IMR-90 (cell line): ENCODE measurements around the gene SNX2. TPM values are rescaled to one million over a fixed set of nuclear protein-coding genes. Genes with fewer than 3 reads are reported as not detected.
A peak's percentile ranks its signal among the peaks of the same experiment; 100 is the strongest.

Experiments
- ATAC-seq: fragments of 200-7000 bp; cut with Tn5 transposase; 2 replicates; pipeline ENCODE4 v1.9.1; 2020; ENCODE audit warnings: low read depth, mild to moderate bottlenecking, moderate library complexity
- BruUV-seq: library from RNA; stranded (reverse); fragments of 400-500 nt; replicated peaks from 2 replicates; lab custom pipeline; 2021; lab: Mats Ljungman, UMichigan
- CTCF ChIA-PET: fragments of 300-600 bp; formaldehyde crosslinking; extraction: SDS; loops from one replicate; lab custom pipeline; 2021; ENCODE audit warnings: antibody characterized with exemption; lab: Yijun Ruan, JAX
- POLR2A ChIA-PET: fragments of 300-600 bp; sonication (Branson Sonifier 250); formaldehyde crosslinking; loops from one replicate; lab custom pipeline; 2022; ENCODE audit warnings: antibody characterized with exemption; ENCODE audit not compliant: unreplicated experiment; lab: Charles Lee
- DNase-seq: peaks from one replicate; pipeline ENCODE4 v3.0.0; 2013
- H2AFZ ChIP-seq: replicated peaks from 2 replicates; pipeline ENCODE3; 2013; ENCODE audit warnings: low read length, mild to moderate bottlenecking; ENCODE audit not compliant: poor library complexity
- H2AK5ac ChIP-seq: 2 replicates; pipeline ENCODE4 v1.6.1; 2013; ENCODE audit warnings: low read depth, low read length, inconsistent platforms
- H2AK9ac ChIP-seq: replicated peaks from 2 replicates; pipeline ENCODE3; 2013; ENCODE audit warnings: mild to moderate bottlenecking, low read depth, low read length, moderate library complexity; ENCODE audit not compliant: poor library complexity
- H2BK120ac ChIP-seq: 2 replicates; pipeline ENCODE4 v1.6.1; 2013; ENCODE audit warnings: low read depth, low read length, inconsistent platforms
- H2BK15ac ChIP-seq: 3 replicates; pipeline ENCODE4 v1.6.1; 2013; ENCODE audit warnings: low read depth, low read length, inconsistent platforms
- H2BK20ac ChIP-seq: 2 replicates; pipeline ENCODE4 v1.6.1; 2013; ENCODE audit warnings: low read depth, mild to moderate bottlenecking, inconsistent platforms, low read length, moderate library complexity
- H2BK5ac ChIP-seq: 2 replicates; pipeline ENCODE4 v1.6.1; 2013; ENCODE audit warnings: mild to moderate bottlenecking, low read depth, low read length, inconsistent platforms; ENCODE audit not compliant: poor library complexity, severe bottlenecking
- H3K14ac ChIP-seq: replicated peaks from 2 replicates; pipeline ENCODE4 v1.6.1; 2013; ENCODE audit warnings: low read depth, low read length, inconsistent platforms
- H3K18ac ChIP-seq: 2 replicates; pipeline ENCODE4 v1.6.1; 2013; ENCODE audit warnings: low read depth, low read length, control low read depth
- H3K23ac ChIP-seq: 2 replicates; pipeline ENCODE4 v1.6.1; 2013; ENCODE audit warnings: low read depth, low read length, inconsistent platforms
- H3K27ac ChIP-seq: 2 replicates; pipeline ENCODE4 v1.5.1; 2013; ENCODE audit warnings: mild to moderate bottlenecking, control low read depth, low read length; ENCODE audit not compliant: insufficient read depth
- H3K27me3 ChIP-seq: 2 replicates; pipeline ENCODE4 v1.6.1; 2013; ENCODE audit warnings: low read length; ENCODE audit not compliant: control insufficient read depth, insufficient read depth
- H3K36me3 ChIP-seq: 2 replicates; pipeline ENCODE4 v1.6.1; 2013; ENCODE audit warnings: low read length, mixed read lengths; ENCODE audit not compliant: control insufficient read depth, insufficient read depth
- H3K4ac ChIP-seq: 2 replicates; pipeline ENCODE4 v1.6.1; 2013; ENCODE audit warnings: low read depth, low read length, inconsistent platforms
- H3K4me1 ChIP-seq: 2 replicates; pipeline ENCODE4 v1.6.1; 2013; ENCODE audit warnings: low read length, mixed read lengths; ENCODE audit not compliant: control insufficient read depth, insufficient read depth
- H3K4me2 ChIP-seq: 2 replicates; pipeline ENCODE4 v1.6.1; 2013; ENCODE audit warnings: low read depth, mild to moderate bottlenecking, control low read depth, low read length, moderate library complexity
- H3K4me3 ChIP-seq: 2 replicates; pipeline ENCODE4 v1.5.1; 2013; ENCODE audit warnings: low read depth, mild to moderate bottlenecking, control low read depth, low read length, moderate library complexity; ENCODE audit not compliant: insufficient read depth
- H3K56ac ChIP-seq: 2 replicates; pipeline ENCODE4 v1.6.1; 2013; ENCODE audit warnings: low read length, inconsistent platforms; ENCODE audit not compliant: insufficient read depth; ENCODE audit errors: extremely low read depth
- H3K79me1 ChIP-seq, 2 experiments: 2 replicates each; pipeline ENCODE4 v1.6.1; 2013; ENCODE audit warnings: low read length in 2 of 2, inconsistent platforms in 1 of 2, low read depth in 1 of 2
- H3K9ac ChIP-seq: 2 replicates; pipeline ENCODE4 v1.6.1; 2013; ENCODE audit warnings: low read depth, low read length, control low read depth
- H3K9me1 ChIP-seq: 2 replicates; pipeline ENCODE4 v1.6.1; 2013; ENCODE audit warnings: low read length, inconsistent platforms; ENCODE audit not compliant: insufficient read depth
- H3K9me3 ChIP-seq: 2 replicates; pipeline ENCODE4 v1.6.1; 2013; ENCODE audit warnings: low read length; ENCODE audit not compliant: control insufficient read depth, insufficient read depth
- H4K20me1 ChIP-seq: 2 replicates; pipeline ENCODE4 v1.6.1; 2013; ENCODE audit warnings: low read length, inconsistent platforms; ENCODE audit not compliant: insufficient read depth
- H4K5ac ChIP-seq: 2 replicates; pipeline ENCODE4 v1.6.1; 2013; ENCODE audit warnings: mild to moderate bottlenecking, low read depth, low read length, control low read depth
- H4K8ac ChIP-seq, 2 experiments: 2 replicates each; pipeline ENCODE4 v1.6.1; 2013; ENCODE audit warnings: low read depth in 2 of 2, low read length in 2 of 2, control low read depth in 1 of 2, inconsistent platforms in 1 of 2
- H4K91ac ChIP-seq: 2 replicates; pipeline ENCODE4 v1.6.1; 2013; ENCODE audit warnings: low read depth, low read length, inconsistent platforms; ENCODE audit not compliant: insufficient read depth
- FOS ChIP-seq: fragments of 150-350 bp; IDR thresholded peaks from 2 replicates; pipeline ENCODE4 v1.6.1; 2016; ENCODE audit warnings: low read depth, low read length
- WGBS, 2 experiments: methylation state at CpG; one replicate each; pipeline versions ENCODE4 v1.1.5 to v1.1.7; 2013; ENCODE audit warnings: missing lambda C conversion rate in 2 of 2; ENCODE audit not compliant: insufficient read length in 1 of 2; ENCODE audit errors: extremely low coverage in 2 of 2; 5-methylcytosine and 5-hydroxymethylcytosine counted together
- dilution Hi-C: fragments of 300-500 bp; cut with HindIII; formaldehyde crosslinking; loops from one replicate; pipeline ENCODE4 v1.14.3; 2018; ENCODE audit warnings: low sequenced_read_pairs; ENCODE audit not compliant: unreplicated experiment
- in situ Hi-C: fragments of 300-500 bp; cut with MboI; formaldehyde crosslinking; loops from 3 replicates; pipeline ENCODE4 v1.14.3; 2019; ENCODE audit warnings: low sequenced_read_pairs, inconsistent platforms, mixed read lengths
- intact Hi-C: fragments of 100-400 bp; cut with micrococcal nuclease; formaldehyde crosslinking; loops from 2 replicates; pipeline ENCODE4 v1.10.0; 2022
- polyA plus RNA-seq, 3 experiments: library from polyadenylated mRNA; depleted of rRNA; stranded (reverse); fragments of >200 nt; gene quantifications; 2 replicates each; pipeline ENCODE4 v1.2.3, GENCODE V29; 2012; ENCODE audit warnings: low replicate concordance in 1 of 3
- total RNA-seq: library from RNA; depleted of rRNA; stranded (reverse); fragments of >200 nt; gene quantifications from 2 replicates; pipeline ENCODE4 v1.2.3, GENCODE V29; 2012
- TF ChIP-seq, protein P1 (sequence below): fragments of 150-350 bp; IDR thresholded peaks from 2 replicates; pipeline ENCODE4 v1.6.1; 2017; ENCODE audit warnings: mild to moderate bottlenecking, antibody characterized with exemption, low read length, low read depth

Gene SNX2
- total and polyA plus RNA-seq, 2 of the 4 experiments (the other 2 are of a cell fraction) = 26.3 to 52.9 TPM

DNA sequence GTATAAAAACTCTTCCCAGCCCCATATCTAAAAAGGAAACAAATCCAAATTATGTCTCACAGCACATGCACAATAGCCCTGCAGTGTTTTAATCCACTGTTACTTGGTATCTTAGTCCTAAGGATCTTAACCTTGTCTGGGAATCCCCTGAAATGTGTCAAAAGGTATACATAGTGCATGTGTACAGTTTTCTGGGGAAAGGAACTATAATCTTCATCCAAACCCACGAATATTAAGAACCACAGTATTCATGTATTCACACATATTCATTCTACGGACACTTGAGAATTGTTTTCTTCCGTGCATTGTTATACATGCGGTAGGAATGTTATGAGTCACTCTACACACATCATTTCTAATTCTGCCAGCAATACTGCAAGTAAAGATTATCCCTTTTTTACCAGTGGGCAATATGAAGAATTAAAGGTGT, 47.8 kb upstream of the SNX2 start:
- no peak overlapping the region for H2BK120ac ChIP-seq
- no CpG with 5 or more reads among the region's 4 CpGs for WGBS, 2 experiments
- peak overlapping the region; percentile 66; the same call in 1 of the 2 replicates for H3K4me2 ChIP-seq
- H4K91ac ChIP-seq = no peak overlapping the region
- H3K9me3 ChIP-seq = no peaks in the 10 kb centered on the region
- no peaks in the 10 kb centered on the region for H3K4me1 ChIP-seq
- TF ChIP-seq, protein P1, sequence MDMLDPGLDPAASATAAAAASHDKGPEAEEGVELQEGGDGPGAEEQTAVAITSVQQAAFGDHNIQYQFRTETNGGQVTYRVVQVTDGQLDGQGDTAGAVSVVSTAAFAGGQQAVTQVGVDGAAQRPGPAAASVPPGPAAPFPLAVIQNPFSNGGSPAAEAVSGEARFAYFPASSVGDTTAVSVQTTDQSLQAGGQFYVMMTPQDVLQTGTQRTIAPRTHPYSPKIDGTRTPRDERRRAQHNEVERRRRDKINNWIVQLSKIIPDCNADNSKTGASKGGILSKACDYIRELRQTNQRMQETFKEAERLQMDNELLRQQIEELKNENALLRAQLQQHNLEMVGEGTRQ = no peak
- TF ChIP-seq FOS = peak; percentile 73; the same call in 1 of the 2 replicates
- no TSS peak for BruUV-seq
- H3K9ac ChIP-seq = no peak overlapping the region
- H3K18ac ChIP-seq = no peak overlapping the region
- H3K27ac ChIP-seq = no peak overlapping the region
- no peak overlapping the region for H3K4ac ChIP-seq
- H3K56ac ChIP-seq = no peak overlapping the region
- no peaks in the 10 kb centered on the region for H3K79me1 ChIP-seq
- no peak overlapping the region for H2BK5ac ChIP-seq
- in situ Hi-C loops (no loop called here), dilution Hi-C loops (no loop called here), intact Hi-C loops (no loop called here)
- no peak overlapping the region for H3K14ac ChIP-seq
- H3K9me1 ChIP-seq = no peaks in the 10 kb centered on the region
- H4K8ac ChIP-seq = no peak overlapping the region
- no peak overlapping the region for H3K4me3 ChIP-seq
- H2AK9ac ChIP-seq = no peak overlapping the region
- H2AFZ ChIP-seq = no peak overlapping the region
- peak; percentile 77 for DNase-seq
- H4K5ac ChIP-seq = no peak overlapping the region
- no peaks in the 10 kb centered on the region for H4K20me1 ChIP-seq
- peak; percentile 67 for ATAC-seq
- ChIA-PET CTCF (interaction anchor here (0.7 kb wide), 1 partner anchor 1802 kb away, joined by 3 read pairs; no protein-coding TSS in a partner anchor), POLR2A (no interaction called here)
- no peak overlapping the region for H3K23ac ChIP-seq
- no peaks in the 10 kb centered on the region for H3K36me3 ChIP-seq
- H3K27me3 ChIP-seq = no peaks in the 10 kb centered on the region
- no peak overlapping the region for H2BK15ac ChIP-seq
- no peak overlapping the region for H2BK20ac ChIP-seq
- H2AK5ac ChIP-seq = no peak overlapping the region
